H1 (cell line): Measurements from ENCODE around the gene MEX3B. TPM values are rescaled to one million over a fixed set of nuclear protein-coding genes. Genes with fewer than 3 reads are reported as not detected.

ENCODE experiments used
- POU5F1 ChIP-seq: IDR thresholded peaks from 2 replicates; pipeline ENCODE4 v1.6.1; 2011; ENCODE audit warnings: low read depth, mild to moderate bottlenecking, low read length, moderate library complexity
- RNF2 ChIP-seq: fragments of 200-900, 300-1000 bp; sonication (generic); IDR thresholded peaks from 2 replicates; pipeline ENCODE4 v1.7.1; 2016; ENCODE audit warnings: borderline replicate concordance, low read depth, mild to moderate bottlenecking, antibody characterized with exemption, low read length; ENCODE audit not compliant: poor library complexity, severe bottlenecking; ENCODE audit errors: missing control alignments
- SIN3A ChIP-seq, 2 experiments: IDR thresholded peaks in 1 of 2; conservative IDR thresholded peaks in 1 of 2; 2 replicates each; pipeline ENCODE4 v1.6.1; 2011 to 2012; ENCODE audit warnings: low read length in 2 of 2, improper control_type of control experiment in 1 of 2, low read depth in 1 of 2, mild to moderate bottlenecking in 1 of 2
- TEAD4 ChIP-seq: IDR thresholded peaks from 2 replicates; pipeline ENCODE4 v1.6.1; 2012; ENCODE audit warnings: low read depth, low read length, inconsistent platforms, mixed read lengths
- polyA plus RNA-seq, 7 experiments: library from polyadenylated mRNA; depleted of rRNA in 3 of 7; stranded (reverse) in 5 of 7; unstranded in 2 of 7; fragments of >200 nt in 5 of 7; fragments of 200-250 nt in 2 of 7; gene quantifications; 1 replicate in 5 of 7; 2 replicates in 1 of 7; 4 replicates in 1 of 7; pipeline versions ENCODE4 v1.2.1 to v1.2.3, GENCODE V29; 2011 to 2013; ENCODE audit warnings: missing spikeins in 2 of 7, mixed read lengths in 2 of 7
- total RNA-seq: library from RNA; stranded (reverse); fragmentation: NEBNext Ultra II Directional; extraction: Animal tissue kit (Norgen Biotek cat#: 25700); gene quantifications from 2 replicates; pipeline ENCODE4 v1.2.1, GENCODE V29; 2021

Gene MEX3B
- total and polyA plus RNA-seq, 2 of the 8 experiments (the other 6 are each of a cell fraction or from before 2014, with no cell fraction given) = 8.0 to 15.9 TPM

DNA sequence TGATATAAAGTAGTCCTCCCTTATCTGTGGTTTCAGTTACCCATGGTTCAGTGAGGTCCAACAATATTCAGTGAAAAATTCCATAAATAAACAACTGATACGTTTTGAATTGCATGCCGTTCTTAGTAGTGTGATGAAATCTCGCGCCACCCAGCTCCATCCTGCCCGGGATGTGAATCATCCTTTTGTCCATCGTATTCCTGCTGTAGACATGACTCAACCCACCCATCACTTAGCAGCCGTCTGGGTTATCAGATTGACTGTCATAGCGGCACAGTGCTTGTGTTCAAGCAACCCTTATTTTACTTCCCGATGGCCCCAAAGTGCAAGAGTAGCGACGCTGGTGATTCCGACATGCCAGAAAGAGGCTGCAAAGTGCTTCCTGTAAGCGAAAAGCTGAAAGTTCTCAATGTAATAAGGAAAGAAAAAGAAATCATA, 48.0 kb upstream of the MEX3B start (continued):
- TF ChIP-seq SIN3A (conservative IDR thresholded peaks at IDR 0.05 in 1 of 2, IDR thresholded peaks at IDR 0.05 in 1 of 2; ENCODE audit: low read depth in 1 of 2, low read length in 2 of 2) (no peak), TEAD4 (no peak), RNF2 (no peak), POU5F1 (no peak)
